Measurements from ENCODE around the gene TESK2. TPM values are rescaled to one million over a fixed set of nuclear protein-coding genes. Genes with fewer than 3 reads are reported as not detected.
"Not testable (repeated sequence)": the region's sequence is repeated elsewhere in the genome, so short reads cannot be mapped to it uniquely, and the experiment has no call there.

Gene TESK2
- total RNA-seq, 1 donor from 2014 or later: 5.2 TPM

GRCh38 chr1:45508295-45509151 is 17.6 kb upstream of the TESK2 start:
- peak; percentile 29 for ATAC-seq

- ATAC-seq: peak; percentile 6
Measured at GRCh38 chr1:45507893-45508292, 16.9 kb upstream of the TESK2 start.

- peak; percentile 20 for ATAC-seq
Measured at GRCh38 chr1:45507195-45507594, 16.2 kb upstream of the TESK2 start.

- ATAC-seq: no peak
Measured at GRCh38 chr1:45503462-45504360, 12.7 kb upstream of the TESK2 start.

GRCh38 chr1:45501505-45501859 is 10.5 kb upstream of the TESK2 start:
- ATAC-seq: no peak

GRCh38 chr1:45499415-45499769 is 8.4 kb upstream of the TESK2 start:
- peak; percentile 4 for ATAC-seq

GRCh38 chr1:45498279-45498678 is 7.3 kb upstream of the TESK2 start:
- ATAC-seq: no peak

GRCh38 chr1:45493116-45493697 is 2.2 kb upstream of the TESK2 start:
- ATAC-seq: no peak

- no peak for ATAC-seq
Measured at GRCh38 chr1:45492691-45493090, 1.7 kb upstream of the TESK2 start.

GRCh38 chr1:45491487-45492260 is 711 bp upstream of the TESK2 start:
- no peak for ATAC-seq

GRCh38 chr1:45490121-45490625 is 790 bp downstream of the TESK2 start:
- no peak for ATAC-seq

GRCh38 chr1:45489379-45489778 is 1.6 kb downstream of the TESK2 start:
- not testable (repeated sequence) for ATAC-seq

- no peak for ATAC-seq
Measured at GRCh38 chr1:45488666-45489377, 2.1 kb downstream of the TESK2 start.

GRCh38 chr1:45485949-45486348 is 5.0 kb downstream of the TESK2 start:
- ATAC-seq: no peak

- no peak for ATAC-seq
Measured at GRCh38 chr1:45479039-45479748, 11.8 kb downstream of the TESK2 start.

GRCh38 chr1:45478121-45478814 is 12.7 kb downstream of the TESK2 start:
- no peak for ATAC-seq

GRCh38 chr1:45477646-45478045 is 13.3 kb downstream of the TESK2 start:
- no peak for ATAC-seq

- ATAC-seq: not testable (repeated sequence)
Measured at GRCh38 chr1:45474194-45474593, 16.8 kb downstream of the TESK2 start.

GRCh38 chr1:45473302-45473701 is 17.7 kb downstream of the TESK2 start:
- ATAC-seq: no peak

GRCh38 chr1:45470306-45470798 is 20.6 kb downstream of the TESK2 start:
- ATAC-seq: no peak
